ENCODE data around the gene DDX54.

DDX54 gene

GRCh38 chr12:113203852-113204760 is 18.8 kb upstream of the DDX54 start:
- DNase-seq (ENCODE audit: low read depth) = no peak
- no peak overlapping the region for H3K4me3 ChIP-seq (ENCODE audit: control insufficient read depth, low read depth, low read length)
- TF ChIP-seq CTCF (conservative IDR thresholded peaks at IDR 0.05; ENCODE audit: control insufficient read depth, insufficient read depth, low read depth, low read length) = no peak

DNA sequence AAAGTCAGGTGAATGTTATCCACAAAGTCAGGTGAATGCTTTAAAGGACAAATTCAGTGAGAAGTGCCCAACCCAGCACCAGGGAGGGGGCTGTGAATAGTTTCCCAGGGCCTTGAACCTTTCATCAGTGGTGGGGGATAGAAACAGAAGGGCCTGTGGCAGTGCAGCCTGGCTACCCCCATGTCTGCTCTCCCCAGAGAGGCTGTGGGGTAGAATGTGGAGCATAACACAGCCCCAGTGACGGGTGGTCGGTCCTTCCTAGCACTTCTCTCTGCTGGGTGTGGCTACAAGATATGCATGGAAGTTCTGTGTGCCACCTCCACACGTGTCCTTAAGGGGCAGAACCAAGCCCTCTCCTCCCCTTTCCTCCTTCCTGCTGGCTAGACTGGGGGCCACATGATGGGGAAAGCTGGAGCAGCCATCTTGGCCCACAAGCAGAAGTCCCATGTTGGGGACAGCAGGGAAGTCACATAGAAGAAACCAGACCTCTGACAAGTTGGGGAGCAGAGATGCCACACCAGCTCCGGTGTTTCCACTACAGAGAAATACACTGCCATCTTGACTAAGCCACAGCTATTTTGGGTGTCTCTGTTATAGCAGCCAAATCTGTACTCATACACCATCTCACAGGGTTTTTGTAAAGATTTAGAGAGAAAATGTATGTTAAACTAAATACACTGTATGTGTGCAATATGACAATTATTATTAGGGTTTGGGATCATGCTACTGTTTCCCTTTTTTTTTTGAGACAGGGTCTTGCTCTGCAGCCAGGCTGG is 17.2 kb upstream of the DDX54 start:
- H3K4me3 ChIP-seq (ENCODE audit: control insufficient read depth, low read depth, low read length) = no peak overlapping the region
- TF ChIP-seq CTCF (conservative IDR thresholded peaks at IDR 0.05; ENCODE audit: control insufficient read depth, insufficient read depth, low read depth, low read length) = no peak
- DNase-seq (ENCODE audit: low read depth) = no peak

DNA sequence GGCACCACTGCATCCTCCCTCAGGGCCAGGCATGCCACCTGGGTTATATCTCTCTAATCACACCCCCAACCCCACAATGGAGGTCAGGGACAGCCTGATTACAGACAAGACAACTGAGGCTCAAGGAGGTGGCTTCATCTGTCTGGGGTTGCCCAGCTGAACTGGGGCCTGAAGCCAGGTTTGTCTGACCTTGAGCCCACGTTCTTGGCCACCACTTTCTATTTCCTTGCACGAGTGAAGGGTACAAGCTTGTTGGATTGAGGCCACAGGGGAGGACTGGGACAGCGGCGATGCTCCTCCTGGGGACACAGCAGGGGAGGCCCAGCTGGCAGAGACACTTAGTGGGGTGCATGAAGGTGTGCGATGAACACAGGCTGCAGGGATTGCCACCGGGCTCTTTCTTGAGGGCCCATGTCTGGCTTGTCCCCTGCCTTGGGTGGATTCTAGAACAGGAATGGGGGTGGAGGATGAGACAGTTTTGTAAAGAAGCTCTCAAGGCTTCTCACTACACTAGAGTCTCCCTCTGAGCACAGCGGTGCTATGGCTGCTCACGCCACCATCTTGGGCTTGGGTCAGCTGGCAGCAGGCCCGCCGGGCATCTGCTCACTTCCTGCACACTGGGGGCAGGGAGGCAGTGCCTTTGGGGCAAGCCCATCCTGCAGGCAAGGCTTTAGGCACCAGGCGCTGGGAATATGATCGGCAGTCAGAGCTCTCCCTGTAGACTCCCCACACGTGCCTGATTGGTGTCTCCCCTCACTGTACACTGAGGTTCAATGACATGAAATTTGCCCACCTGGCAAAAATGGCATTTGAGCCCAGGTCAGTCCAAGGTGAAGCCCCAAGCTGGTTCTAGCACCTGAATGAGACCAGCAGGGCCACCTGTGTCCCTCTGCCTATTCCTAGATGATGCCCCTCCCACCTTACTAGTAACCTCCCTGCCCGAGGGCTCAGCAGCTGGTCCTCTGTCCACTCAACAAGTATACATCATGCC is 16.2 kb upstream of the DDX54 start:
- no peak for DNase-seq (ENCODE audit: low read depth)
- no peak overlapping the region for H3K4me3 ChIP-seq (ENCODE audit: control insufficient read depth, low read depth, low read length)
- TF ChIP-seq CTCF (conservative IDR thresholded peaks at IDR 0.05; ENCODE audit: control insufficient read depth, insufficient read depth, low read depth, low read length) = no peak

DNA sequence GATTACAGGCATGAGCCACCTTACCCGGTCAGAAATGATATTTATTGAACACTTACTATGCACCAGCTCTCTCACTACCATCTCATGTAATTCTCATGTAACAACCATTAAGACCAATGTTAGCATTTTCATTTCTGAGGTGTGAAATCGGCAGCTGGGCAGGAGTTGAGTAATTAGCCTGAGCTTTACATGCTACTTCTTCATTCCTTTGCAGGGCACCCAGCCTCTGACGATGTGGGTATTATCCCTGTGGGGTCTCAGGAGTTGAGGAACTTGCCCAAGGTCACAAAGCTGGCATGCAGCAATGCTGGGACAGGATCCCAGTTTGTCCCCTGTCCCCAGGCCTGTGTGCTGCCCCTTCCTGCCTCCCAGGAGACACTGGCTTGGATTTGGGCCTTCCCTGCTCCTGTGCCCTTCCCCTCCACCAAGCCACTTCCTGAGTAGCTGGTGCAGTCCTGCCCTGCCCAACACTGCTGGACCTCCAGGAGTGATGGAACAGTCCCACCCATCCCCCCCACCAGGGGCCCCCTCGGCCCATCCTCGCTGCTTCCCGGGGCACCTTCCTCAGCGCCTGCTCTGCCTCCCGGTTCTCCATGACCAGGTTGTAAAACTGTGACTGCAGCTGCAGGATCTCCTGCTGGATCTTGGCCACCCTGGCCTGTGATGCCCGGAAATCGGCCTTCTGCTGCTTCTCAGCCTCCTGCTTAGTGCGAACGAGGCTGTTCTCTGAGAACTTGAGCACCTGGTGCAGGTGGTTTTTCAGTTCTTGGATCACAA is 14.9 kb upstream of the DDX54 start:
- no peak for DNase-seq (ENCODE audit: low read depth)
- H3K4me3 ChIP-seq (ENCODE audit: control insufficient read depth, low read depth, low read length) = no peak overlapping the region
- no peak for TF ChIP-seq CTCF (conservative IDR thresholded peaks at IDR 0.05; ENCODE audit: control insufficient read depth, insufficient read depth, low read depth, low read length)

- TF ChIP-seq CTCF (conservative IDR thresholded peaks at IDR 0.05; ENCODE audit: control insufficient read depth, insufficient read depth, low read depth, low read length) = no peak
- no peak for DNase-seq (ENCODE audit: low read depth)
- no peak overlapping the region for H3K4me3 ChIP-seq (ENCODE audit: control insufficient read depth, low read depth, low read length)
Measured at GRCh38 chr12:113198296-113198695, 13.0 kb upstream of the DDX54 start.

Data from fibroblast of mammary gland (primary cell).